ENCODE results near the gene PRDM12.
A peak's percentile ranks its signal among the peaks of the same experiment; 100 is the strongest.

PRDM12 gene

GRCh38 chr9:130668196-130668595 is 3.8 kb downstream of the PRDM12 start:
- H3K4ac ChIP-seq (ENCODE audit: low read length): no peak overlapping the region
- H2AK5ac ChIP-seq (ENCODE audit: low read depth, low read length): no peak overlapping the region
- no peak for DNase-seq (ENCODE audit: low spot score)
- H2BK12ac ChIP-seq (ENCODE audit: low read length): no peak overlapping the region
- no peak overlapping the region for H4K8ac ChIP-seq (ENCODE audit: low read depth, low read length)
- no peak overlapping the region for H2BK15ac ChIP-seq (ENCODE audit: low read length)
- no peaks in the 10 kb centered on the region for H3K79me1 ChIP-seq (ENCODE audit: low read depth, low read length)
- peaks cover 33 to 89% (median 61%) of the 10 kb centered on the region in 3 experiments for H3K27me3 ChIP-seq (ENCODE audit: control insufficient read depth in 3 of 3, insufficient read depth in 3 of 3, low read depth in 1 of 3, low read length in 3 of 3)
- no peak overlapping the region for H2BK120ac ChIP-seq (ENCODE audit: low read depth, low read length)
- WGBS, 2 donors (ENCODE audit: extremely low coverage in 2 of 2, insufficient read length in 2 of 2, insufficient replicate concordance in 1 of 2): no CpG with 5 or more reads among the region's 13 CpGs
- H2BK5ac ChIP-seq (ENCODE audit: low read length): no peak overlapping the region
- no peak overlapping the region for H3K27ac ChIP-seq (replicated peaks; ENCODE audit: low read length)
- H3K4me1 ChIP-seq (ENCODE audit: control insufficient read depth in 2 of 2, insufficient read depth in 1 of 2, low read depth in 1 of 2, low read length in 2 of 2): peaks cover 3 to 12% of the 10 kb centered on the region in 2 donors
- no peak overlapping the region for H4K91ac ChIP-seq (ENCODE audit: low read depth, low read length, poor library complexity)
- no peak overlapping the region for H3K18ac ChIP-seq (ENCODE audit: low read length)
- H3K4me3 ChIP-seq (ENCODE audit: low read length in 2 of 2): no peak overlapping the region
- no peaks in the 10 kb centered on the region for H3K36me3 ChIP-seq (replicated peaks in 1 of 2; ENCODE audit: control insufficient read depth in 2 of 2, insufficient read depth in 2 of 2, low read length in 2 of 2)
- H3K14ac ChIP-seq (ENCODE audit: low read length): no peak overlapping the region
- H3K4me2 ChIP-seq (ENCODE audit: insufficient read depth, low read length, poor library complexity, severe bottlenecking): no peak overlapping the region
- H3K9me3 ChIP-seq (replicated peaks in 1 of 2; ENCODE audit: control insufficient read depth in 2 of 2, insufficient read depth in 1 of 2, low read depth in 1 of 2, low read length in 2 of 2): no peaks in the 10 kb centered on the region
- peak overlapping the region; percentile 56 for H3K23ac ChIP-seq (ENCODE audit: low read depth, low read length, poor library complexity)
- no peak overlapping the region for H3K9ac ChIP-seq (ENCODE audit: low read depth, low read length, poor library complexity)
- H2AFZ ChIP-seq (ENCODE audit: low read length): no peak overlapping the region

- Histone ChIP-seq H3K4me2 (ENCODE audit: insufficient read depth, low read length, poor library complexity, severe bottlenecking) (no peak overlapping the region), H2AFZ (ENCODE audit: low read length) (no peak overlapping the region), H3K79me1 (ENCODE audit: low read depth, low read length) (no peaks in the 10 kb centered on the region), H3K4ac (ENCODE audit: low read length) (no peak overlapping the region), H4K91ac (ENCODE audit: low read depth, low read length, poor library complexity) (no peak overlapping the region), H3K9me3 (replicated peaks in 1 of 2; ENCODE audit: control insufficient read depth in 2 of 2, insufficient read depth in 1 of 2, low read depth in 1 of 2, low read length in 2 of 2) (no peaks in the 10 kb centered on the region), H3K9ac (ENCODE audit: low read depth, low read length, poor library complexity) (no peak overlapping the region), H3K23ac (ENCODE audit: low read depth, low read length, poor library complexity) (no peak overlapping the region), H4K8ac (ENCODE audit: low read depth, low read length) (no peak overlapping the region), H3K27ac (replicated peaks; ENCODE audit: low read length) (no peak overlapping the region), H3K4me1 (ENCODE audit: control insufficient read depth in 2 of 2, insufficient read depth in 1 of 2, low read depth in 1 of 2, low read length in 2 of 2) (peaks cover 3 to 12% of the 10 kb centered on the region in 2 donors), H3K18ac (ENCODE audit: low read length) (no peak overlapping the region), H3K36me3 (replicated peaks in 1 of 2; ENCODE audit: control insufficient read depth in 2 of 2, insufficient read depth in 2 of 2, low read length in 2 of 2) (no peaks in the 10 kb centered on the region), H3K27me3 (ENCODE audit: control insufficient read depth in 3 of 3, insufficient read depth in 3 of 3, low read depth in 1 of 3, low read length in 3 of 3) (peaks cover 28 to 84% (median 57%) of the 10 kb centered on the region in 3 experiments), H3K4me3 (ENCODE audit: low read length in 2 of 2) (no peak overlapping the region), H2BK5ac (ENCODE audit: low read length) (no peak overlapping the region), H2AK5ac (ENCODE audit: low read depth, low read length) (no peak overlapping the region), H2BK120ac (ENCODE audit: low read depth, low read length) (no peak overlapping the region), H3K14ac (ENCODE audit: low read length) (no peak overlapping the region), H2BK12ac (ENCODE audit: low read length) (no peak overlapping the region), H2BK15ac (ENCODE audit: low read length) (no peak overlapping the region)
- no CpG with 5 or more reads among the region's 12 CpGs for WGBS, 2 donors (ENCODE audit: extremely low coverage in 2 of 2, insufficient read length in 2 of 2, insufficient replicate concordance in 1 of 2)
- DNase-seq (ENCODE audit: low spot score): no peak
Observed at GRCh38 chr9:130668659-130669058, 4.3 kb downstream of the PRDM12 start.

- Histone ChIP-seq H2BK15ac (ENCODE audit: low read length) (peak overlapping the region; percentile 64), H4K8ac (ENCODE audit: low read depth, low read length) (no peak overlapping the region), H3K4me3 (ENCODE audit: low read length in 2 of 2) (no peak overlapping the region), H3K36me3 (replicated peaks in 1 of 2; ENCODE audit: control insufficient read depth in 2 of 2, insufficient read depth in 2 of 2, low read length in 2 of 2) (no peaks in the 10 kb centered on the region), H3K27ac (replicated peaks; ENCODE audit: low read length) (no peak overlapping the region), H2BK5ac (ENCODE audit: low read length) (no peak overlapping the region), H2BK120ac (ENCODE audit: low read depth, low read length) (no peak overlapping the region), H2BK12ac (ENCODE audit: low read length) (no peak overlapping the region), H3K9ac (ENCODE audit: low read depth, low read length, poor library complexity) (no peak overlapping the region), H3K18ac (ENCODE audit: low read length) (peak overlapping the region; percentile 64), H4K91ac (ENCODE audit: low read depth, low read length, poor library complexity) (no peak overlapping the region), H3K27me3 (ENCODE audit: control insufficient read depth in 3 of 3, insufficient read depth in 3 of 3, low read depth in 1 of 3, low read length in 3 of 3) (peaks cover 17 to 71% (median 44%) of the 10 kb centered on the region in 3 experiments), H3K4me1 (ENCODE audit: control insufficient read depth in 2 of 2, insufficient read depth in 1 of 2, low read depth in 1 of 2, low read length in 2 of 2) (peaks cover 0 to 5% of the 10 kb centered on the region in 2 donors), H3K14ac (ENCODE audit: low read length) (no peak overlapping the region), H2AFZ (ENCODE audit: low read length) (no peak overlapping the region), H3K79me1 (ENCODE audit: low read depth, low read length) (no peaks in the 10 kb centered on the region), H3K4ac (ENCODE audit: low read length) (no peak overlapping the region), H3K9me3 (replicated peaks in 1 of 2; ENCODE audit: control insufficient read depth in 2 of 2, insufficient read depth in 1 of 2, low read depth in 1 of 2, low read length in 2 of 2) (no peaks in the 10 kb centered on the region), H3K4me2 (ENCODE audit: insufficient read depth, low read length, poor library complexity, severe bottlenecking) (peak overlapping the region; percentile 11), H3K23ac (ENCODE audit: low read depth, low read length, poor library complexity) (no peak overlapping the region), H2AK5ac (ENCODE audit: low read depth, low read length) (peak overlapping the region; percentile 26)
- no CpG with 5 or more reads among the region's 4 CpGs for WGBS, 2 donors (ENCODE audit: extremely low coverage in 2 of 2, insufficient read length in 2 of 2, insufficient replicate concordance in 1 of 2)
- DNase-seq (ENCODE audit: low spot score): no peak
Observed at GRCh38 chr9:130669965-130670364, 5.6 kb downstream of the PRDM12 start.

GRCh38 chr9:130670644-130671043 is 6.2 kb downstream of the PRDM12 start:
- H3K27ac ChIP-seq (replicated peaks; ENCODE audit: low read length): no peak overlapping the region
- H2AFZ ChIP-seq (ENCODE audit: low read length): no peak overlapping the region
- no peak for DNase-seq (ENCODE audit: low spot score)
- H2BK12ac ChIP-seq (ENCODE audit: low read length): no peak overlapping the region
- WGBS, 2 donors (ENCODE audit: extremely low coverage in 2 of 2, insufficient read length in 2 of 2, insufficient replicate concordance in 1 of 2): no CpG with 5 or more reads among the region's 6 CpGs
- H4K91ac ChIP-seq (ENCODE audit: low read depth, low read length, poor library complexity): no peak overlapping the region
- H3K79me1 ChIP-seq (ENCODE audit: low read depth, low read length): no peaks in the 10 kb centered on the region
- H3K4me3 ChIP-seq (ENCODE audit: low read length in 2 of 2): no peak overlapping the region
- no peak overlapping the region for H4K8ac ChIP-seq (ENCODE audit: low read depth, low read length)
- H3K4ac ChIP-seq (ENCODE audit: low read length): no peak overlapping the region
- H3K23ac ChIP-seq (ENCODE audit: low read depth, low read length, poor library complexity): no peak overlapping the region
- H2BK5ac ChIP-seq (ENCODE audit: low read length): no peak overlapping the region
- H3K4me1 ChIP-seq (ENCODE audit: control insufficient read depth in 2 of 2, insufficient read depth in 1 of 2, low read depth in 1 of 2, low read length in 2 of 2): peaks cover 0 to 4% of the 10 kb centered on the region in 2 donors
- peaks cover 17 to 65% (median 38%) of the 10 kb centered on the region in 3 experiments for H3K27me3 ChIP-seq (ENCODE audit: control insufficient read depth in 3 of 3, insufficient read depth in 3 of 3, low read depth in 1 of 3, low read length in 3 of 3)
- no peak overlapping the region for H3K9ac ChIP-seq (ENCODE audit: low read depth, low read length, poor library complexity)
- no peak overlapping the region for H3K18ac ChIP-seq (ENCODE audit: low read length)
- H3K9me3 ChIP-seq (replicated peaks in 1 of 2; ENCODE audit: control insufficient read depth in 2 of 2, insufficient read depth in 1 of 2, low read depth in 1 of 2, low read length in 2 of 2): no peaks in the 10 kb centered on the region
- no peaks in the 10 kb centered on the region for H3K36me3 ChIP-seq (replicated peaks in 1 of 2; ENCODE audit: control insufficient read depth in 2 of 2, insufficient read depth in 2 of 2, low read length in 2 of 2)
- peak overlapping the region; percentile 26 for H2AK5ac ChIP-seq (ENCODE audit: low read depth, low read length)
- no peak overlapping the region for H3K14ac ChIP-seq (ENCODE audit: low read length)
- H3K4me2 ChIP-seq (ENCODE audit: insufficient read depth, low read length, poor library complexity, severe bottlenecking): no peak overlapping the region
- no peak overlapping the region for H2BK120ac ChIP-seq (ENCODE audit: low read depth, low read length)
- no peak overlapping the region for H2BK15ac ChIP-seq (ENCODE audit: low read length)
